HepG2 (cell line): ENCODE measurements around the gene NRL. TPM values are rescaled to one million over a fixed set of nuclear protein-coding genes. Genes with fewer than 3 reads are reported as not detected.

ENCODE experiments used
- ARID2 ChIP-seq: sonication (generic); formaldehyde crosslinking; IDR thresholded peaks from 2 replicates; pipeline ENCODE4 v1.8.1; 2022; ENCODE audit warnings: mild to moderate bottlenecking, missing genetic modification reagents, borderline replicate concordance
- BRD4 ChIP-seq: sonication (generic); formaldehyde crosslinking; IDR thresholded peaks from 2 replicates; pipeline ENCODE4 v1.4.0; 2020; ENCODE audit warnings: missing genetic modification reagents
- CCDC6 ChIP-seq: sonication (generic); formaldehyde crosslinking; IDR thresholded peaks from 2 replicates; pipeline ENCODE4 v1.8.1; 2022; ENCODE audit warnings: mild to moderate bottlenecking, missing genetic modification reagents, moderate library complexity
- DNMT3B ChIP-seq: conservative IDR thresholded peaks from 2 replicates; pipeline ENCODE4 v1.6.1; 2016; ENCODE audit warnings: missing biosample characterization, control low read depth
- KDM6A ChIP-seq: IDR thresholded peaks from 2 replicates; pipeline ENCODE4 v1.6.1; 2016; ENCODE audit warnings: low read depth
- LCORL ChIP-seq, 2 experiments: fragments of 450-650 bp in 1 of 2; sonication (generic) in 1 of 2; formaldehyde crosslinking in 1 of 2; IDR thresholded peaks; 2 replicates each; pipeline versions ENCODE4 v1.5.0 to v1.6.1; 2017 to 2020; ENCODE audit warnings: antibody characterized with exemption in 1 of 2, missing genetic modification reagents in 1 of 2
- NAIF1 ChIP-seq: sonication (generic); formaldehyde crosslinking; IDR thresholded peaks from 2 replicates; pipeline ENCODE4 v1.5.0; 2020; ENCODE audit warnings: mild to moderate bottlenecking, missing genetic modification reagents, borderline replicate concordance
- NKX3-1 ChIP-seq: sonication (generic); formaldehyde crosslinking; IDR thresholded peaks from 2 replicates; pipeline ENCODE4 v1.5.0; 2020; ENCODE audit warnings: missing genetic modification reagents
- PAF1 ChIP-seq: IDR thresholded peaks from 2 replicates; pipeline ENCODE4 v1.6.1; 2016; ENCODE audit warnings: missing genetic modification reagents, missing compliant biosample characterization
- SETDB1 ChIP-seq: sonication (generic); formaldehyde crosslinking; IDR thresholded peaks from 2 replicates; pipeline ENCODE4 v1.5.1; 2020; ENCODE audit warnings: missing genetic modification reagents, mild to moderate bottlenecking, borderline replicate concordance
- SMAD9 ChIP-seq: sonication (generic); formaldehyde crosslinking; IDR thresholded peaks from 2 replicates; pipeline ENCODE4 v1.5.1; 2020; ENCODE audit warnings: mild to moderate bottlenecking, missing genetic modification reagents
- SMARCE1 ChIP-seq: fragments of 450-650 bp; IDR thresholded peaks from 2 replicates; pipeline ENCODE4 v1.6.1; 2017; ENCODE audit warnings: borderline replicate concordance
- TSC22D2 ChIP-seq: sonication (generic); formaldehyde crosslinking; IDR thresholded peaks from 2 replicates; pipeline ENCODE4 v1.5.1; 2020; ENCODE audit warnings: missing genetic modification reagents, mild to moderate bottlenecking, borderline replicate concordance
- XBP1 ChIP-seq: sonication (generic); formaldehyde crosslinking; IDR thresholded peaks from 2 replicates; pipeline ENCODE4 v1.5.0; 2020; ENCODE audit warnings: missing genetic modification reagents
- ZBTB7B ChIP-seq: sonication (generic); formaldehyde crosslinking; IDR thresholded peaks from 2 replicates; pipeline ENCODE4 v1.4.0; 2020; ENCODE audit warnings: missing genetic modification reagents
- ZEB1 ChIP-seq: IDR thresholded peaks from 2 replicates; pipeline ENCODE4 v1.6.1; 2012; ENCODE audit warnings: mild to moderate bottlenecking, low read depth, inconsistent platforms; ENCODE audit not compliant: insufficient replicate concordance
- ZNF264 ChIP-seq: sonication (generic); formaldehyde crosslinking; IDR thresholded peaks from 2 replicates; pipeline ENCODE4 v1.4.0; 2020; ENCODE audit warnings: missing genetic modification reagents
- ZNF629 ChIP-seq: sonication (generic); formaldehyde crosslinking; conservative IDR thresholded peaks from 2 replicates; pipeline ENCODE4 v1.5.0; 2020; ENCODE audit warnings: missing genetic modification reagents
- ZNF83 ChIP-seq: sonication (generic); formaldehyde crosslinking; IDR thresholded peaks from 2 replicates; pipeline ENCODE4 v1.4.0; 2020; ENCODE audit warnings: missing genetic modification reagents, mild to moderate bottlenecking, borderline replicate concordance
- ZNF891 ChIP-seq: sonication (generic); formaldehyde crosslinking; IDR thresholded peaks from 2 replicates; pipeline ENCODE4 v1.5.0; 2020; ENCODE audit warnings: mild to moderate bottlenecking, missing genetic modification reagents
- polyA plus RNA-seq, 8 experiments: library from polyadenylated mRNA; depleted of rRNA in 3 of 8; stranded (reverse) in 7 of 8; unstranded in 1 of 8; fragments of >200 nt; fragmentation: Illumina TruSeq in 4 of 8; extraction: Trizol in 4 of 8; gene quantifications; 2 replicates each; pipeline versions ENCODE4 v1.2.1 to v1.2.3, GENCODE V29; 2011 to 2016; ENCODE audit warnings: low read depth in 4 of 8, missing spikeins in 1 of 8, mixed read lengths in 1 of 8; ENCODE audit not compliant: insufficient read depth in 1 of 8
- total RNA-seq, 5 experiments: library from RNA; depleted of rRNA; stranded (reverse); fragments of >200 nt; fragmentation: Illumina TruSeq; extraction: Trizol; gene quantifications; 2 replicates each; pipeline ENCODE4 v1.2.3, GENCODE V29; 2016; ENCODE audit warnings: low read depth in 1 of 5
- TF ChIP-seq, protein P1 (sequence below): conservative IDR thresholded peaks from 2 replicates; pipeline ENCODE4 v1.6.1; 2018; ENCODE audit warnings: missing genetic modification reagents
- TF ChIP-seq, protein P2 (sequence below): sonication (generic); formaldehyde crosslinking; IDR thresholded peaks from 2 replicates; pipeline ENCODE4 v1.8.1; 2023; ENCODE audit warnings: mild to moderate bottlenecking, missing genetic modification reagents
- TF ChIP-seq, protein P3 (sequence below): sonication (generic); formaldehyde crosslinking; IDR thresholded peaks from 2 replicates; pipeline ENCODE4 v1.5.0; 2020; ENCODE audit warnings: mild to moderate bottlenecking, missing genetic modification reagents, borderline replicate concordance

NRL gene
- total and polyA plus RNA-seq, 2 of the 13 experiments (the other 11 are each of a cell fraction or from before 2014, with no cell fraction given) = 2.5 to 4.7 TPM

- no peak for TF ChIP-seq SETDB1 (CRISPR knock-in tag)
- TF ChIP-seq, protein P1, sequence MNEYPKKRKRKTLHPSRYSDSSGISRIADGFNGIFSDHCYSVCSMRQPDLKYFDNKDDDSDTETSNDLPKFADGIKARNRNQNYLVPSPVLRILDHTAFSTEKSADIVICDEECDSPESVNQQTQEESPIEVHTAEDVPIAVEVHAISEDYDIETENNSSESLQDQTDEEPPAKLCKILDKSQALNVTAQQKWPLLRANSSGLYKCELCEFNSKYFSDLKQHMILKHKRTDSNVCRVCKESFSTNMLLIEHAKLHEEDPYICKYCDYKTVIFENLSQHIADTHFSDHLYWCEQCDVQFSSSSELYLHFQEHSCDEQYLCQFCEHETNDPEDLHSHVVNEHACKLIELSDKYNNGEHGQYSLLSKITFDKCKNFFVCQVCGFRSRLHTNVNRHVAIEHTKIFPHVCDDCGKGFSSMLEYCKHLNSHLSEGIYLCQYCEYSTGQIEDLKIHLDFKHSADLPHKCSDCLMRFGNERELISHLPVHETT (CRISPR knock-in tag) = peak; percentile 84
- peak; percentile 92 for TF ChIP-seq NKX3-1
- TF ChIP-seq ZNF83 (CRISPR knock-in tag) = peak; percentile 93; the same call in 1 of the 2 replicates
- peak; percentile 71 for TF ChIP-seq KDM6A (CRISPR knock-in tag)
- TF ChIP-seq ZEB1 = no peak
- TF ChIP-seq TSC22D2 = peak; percentile 95
- TF ChIP-seq ARID2 (CRISPR knock-in tag) = peak; percentile 100
- peak; percentile 39 for TF ChIP-seq LCORL (IDR thresholded peaks at IDR 0.05)
- no peak for TF ChIP-seq LCORL (CRISPR knock-in tag; IDR thresholded peaks at IDR 0.05)
- peak; percentile 25; the same call in 1 of the 2 replicates for TF ChIP-seq SMAD9 (CRISPR knock-in tag)
- no peak for TF ChIP-seq ZNF891 (CRISPR knock-in tag)
- TF ChIP-seq, protein P2, sequence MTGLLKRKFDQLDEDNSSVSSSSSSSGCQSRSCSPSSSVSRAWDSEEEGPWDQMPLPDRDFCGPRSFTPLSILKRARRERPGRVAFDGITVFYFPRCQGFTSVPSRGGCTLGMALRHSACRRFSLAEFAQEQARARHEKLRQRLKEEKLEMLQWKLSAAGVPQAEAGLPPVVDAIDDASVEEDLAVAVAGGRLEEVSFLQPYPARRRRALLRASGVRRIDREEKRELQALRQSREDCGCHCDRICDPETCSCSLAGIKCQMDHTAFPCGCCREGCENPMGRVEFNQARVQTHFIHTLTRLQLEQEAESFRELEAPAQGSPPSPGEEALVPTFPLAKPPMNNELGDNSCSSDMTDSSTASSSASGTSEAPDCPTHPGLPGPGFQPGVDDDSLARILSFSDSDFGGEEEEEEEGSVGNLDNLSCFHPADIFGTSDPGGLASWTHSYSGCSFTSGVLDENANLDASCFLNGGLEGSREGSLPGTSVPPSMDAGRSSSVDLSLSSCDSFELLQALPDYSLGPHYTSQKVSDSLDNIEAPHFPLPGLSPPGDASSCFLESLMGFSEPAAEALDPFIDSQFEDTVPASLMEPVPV = peak; percentile 99
- no peak for TF ChIP-seq CCDC6
- peak; percentile 97; the same call in 1 of the 2 replicates for TF ChIP-seq PAF1 (CRISPR knock-in tag)
- no peak for TF ChIP-seq SMARCE1
- 0 out of 2 replicates have a peak, but pooled peaks have one; percentile 82 for TF ChIP-seq ZNF264 (CRISPR knock-in tag)
- TF ChIP-seq, protein P3, sequence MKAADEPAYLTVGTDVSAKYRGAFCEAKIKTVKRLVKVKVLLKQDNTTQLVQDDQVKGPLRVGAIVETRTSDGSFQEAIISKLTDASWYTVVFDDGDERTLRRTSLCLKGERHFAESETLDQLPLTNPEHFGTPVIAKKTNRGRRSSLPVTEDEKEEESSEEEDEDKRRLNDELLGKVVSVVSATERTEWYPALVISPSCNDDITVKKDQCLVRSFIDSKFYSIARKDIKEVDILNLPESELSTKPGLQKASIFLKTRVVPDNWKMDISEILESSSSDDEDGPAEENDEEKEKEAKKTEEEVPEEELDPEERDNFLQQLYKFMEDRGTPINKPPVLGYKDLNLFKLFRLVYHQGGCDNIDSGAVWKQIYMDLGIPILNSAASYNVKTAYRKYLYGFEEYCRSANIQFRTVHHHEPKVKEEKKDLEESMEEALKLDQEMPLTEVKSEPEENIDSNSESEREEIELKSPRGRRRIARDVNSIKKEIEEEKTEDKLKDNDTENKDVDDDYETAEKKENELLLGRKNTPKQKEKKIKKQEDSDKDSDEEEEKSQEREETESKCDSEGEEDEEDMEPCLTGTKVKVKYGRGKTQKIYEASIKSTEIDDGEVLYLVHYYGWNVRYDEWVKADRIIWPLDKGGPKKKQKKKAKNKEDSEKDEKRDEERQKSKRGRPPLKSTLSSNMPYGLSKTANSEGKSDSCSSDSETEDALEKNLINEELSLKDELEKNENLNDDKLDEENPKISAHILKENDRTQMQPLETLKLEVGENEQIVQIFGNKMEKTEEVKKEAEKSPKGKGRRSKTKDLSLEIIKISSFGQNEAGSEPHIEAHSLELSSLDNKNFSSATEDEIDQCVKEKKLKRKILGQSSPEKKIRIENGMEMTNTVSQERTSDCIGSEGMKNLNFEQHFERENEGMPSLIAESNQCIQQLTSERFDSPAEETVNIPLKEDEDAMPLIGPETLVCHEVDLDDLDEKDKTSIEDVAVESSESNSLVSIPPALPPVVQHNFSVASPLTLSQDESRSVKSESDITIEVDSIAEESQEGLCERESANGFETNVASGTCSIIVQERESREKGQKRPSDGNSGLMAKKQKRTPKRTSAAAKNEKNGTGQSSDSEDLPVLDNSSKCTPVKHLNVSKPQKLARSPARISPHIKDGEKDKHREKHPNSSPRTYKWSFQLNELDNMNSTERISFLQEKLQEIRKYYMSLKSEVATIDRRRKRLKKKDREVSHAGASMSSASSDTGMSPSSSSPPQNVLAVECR (CRISPR knock-in tag) = no peak
- no peak; the same call in 1 of the 2 replicates for TF ChIP-seq DNMT3B (CRISPR knock-in tag)
- TF ChIP-seq ZBTB7B = peak; percentile 94
- TF ChIP-seq ZNF629 (CRISPR knock-in tag) = peak; percentile 58
- TF ChIP-seq NAIF1 = no peak
- peak; percentile 99 for TF ChIP-seq BRD4 (CRISPR knock-in tag)
- peak; percentile 57; the same call in 1 of the 2 replicates for TF ChIP-seq XBP1 (CRISPR knock-in tag)
Measured at GRCh38 chr14:24093901-24094840, 20.6 kb downstream of the NRL start, which contains the start of gene PCK2 (continued).
